GDM1 (cell line): ENCODE measurements around the gene CPB1.

Source experiments
- DNase-seq: peaks from one replicate; lab custom pipeline; 2025; lab: John Stamatoyannopoulos, UW

The CPB1 gene

DNA sequence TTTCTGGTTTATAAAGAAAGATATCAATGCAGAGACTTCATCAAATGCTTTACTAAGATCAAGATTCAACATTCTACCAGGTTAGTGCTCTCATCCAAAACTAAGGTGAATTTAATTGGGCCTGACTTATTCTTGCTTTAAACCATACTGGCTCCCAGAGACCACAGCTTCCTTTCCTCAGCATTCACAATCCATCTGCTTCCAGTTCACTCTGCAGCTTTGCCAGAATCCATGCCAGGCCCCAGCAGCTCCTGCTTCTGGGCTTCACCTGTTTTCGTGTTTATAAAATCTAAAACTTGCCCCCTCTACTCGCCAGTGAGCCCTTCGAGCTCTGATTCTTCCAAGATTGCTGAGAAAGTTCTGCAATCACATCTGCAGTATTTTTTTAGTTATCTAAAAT, 2.3 kb downstream of the CPB1 start:
- DNase-seq = no peak

DNA sequence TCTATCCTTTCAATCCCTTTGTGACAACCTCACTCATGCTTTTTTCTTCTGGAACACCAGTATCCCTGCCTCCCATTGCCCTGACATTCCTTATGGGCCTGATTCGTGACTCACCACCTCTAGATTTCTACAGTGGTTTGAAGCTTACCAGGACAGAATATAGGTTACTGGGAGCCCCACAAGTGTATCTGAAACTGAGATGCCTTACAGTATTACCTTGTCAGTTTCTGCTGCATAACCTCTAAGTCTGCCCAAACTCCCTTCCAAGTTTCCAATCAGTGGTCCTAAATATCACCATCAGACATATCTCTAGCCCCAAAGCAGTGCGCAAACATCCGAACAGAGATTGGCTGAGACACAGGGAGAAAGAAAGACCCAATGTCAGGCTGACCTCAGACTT, 5.6 kb downstream of the CPB1 start:
- no peak for DNase-seq

DNA sequence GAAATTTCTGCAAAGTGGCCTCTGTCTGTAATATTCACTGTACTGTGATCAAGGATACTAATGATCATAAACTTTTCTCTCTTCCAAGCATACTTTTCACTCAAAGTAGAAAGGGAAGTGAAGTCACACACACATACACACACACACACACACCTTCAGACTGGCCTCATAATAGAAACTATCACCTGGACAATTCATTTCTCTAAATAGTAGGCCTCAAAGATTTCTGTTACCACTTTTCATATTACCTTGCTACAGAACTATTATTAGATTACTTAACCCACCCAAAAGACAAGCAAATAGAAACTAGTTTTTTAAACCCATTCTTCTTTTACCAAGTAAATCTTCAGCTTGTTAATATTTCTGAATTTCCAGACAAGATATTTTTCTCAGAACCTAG, 12.2 kb downstream of the CPB1 start:
- DNase-seq = no peak

DNA sequence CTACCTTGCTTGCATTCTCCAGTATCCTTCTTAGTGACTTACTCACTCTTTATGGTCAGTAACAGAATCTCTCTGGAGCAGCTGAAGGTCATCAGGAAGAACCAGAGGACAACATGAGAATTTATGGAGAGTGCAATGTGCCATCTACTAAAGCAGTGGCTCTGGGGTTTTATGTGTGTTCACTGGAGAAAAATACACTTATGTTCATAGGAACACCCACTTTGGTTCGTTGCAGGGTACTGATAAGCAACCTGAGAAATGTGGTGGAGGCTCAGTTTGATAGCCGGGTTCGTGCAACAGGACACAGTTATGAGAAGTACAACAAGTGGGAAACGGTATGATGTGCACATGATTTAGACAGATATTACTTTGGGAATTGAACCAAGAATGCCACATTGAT, 12.8 kb downstream of the CPB1 start:
- no peak for DNase-seq

DNA sequence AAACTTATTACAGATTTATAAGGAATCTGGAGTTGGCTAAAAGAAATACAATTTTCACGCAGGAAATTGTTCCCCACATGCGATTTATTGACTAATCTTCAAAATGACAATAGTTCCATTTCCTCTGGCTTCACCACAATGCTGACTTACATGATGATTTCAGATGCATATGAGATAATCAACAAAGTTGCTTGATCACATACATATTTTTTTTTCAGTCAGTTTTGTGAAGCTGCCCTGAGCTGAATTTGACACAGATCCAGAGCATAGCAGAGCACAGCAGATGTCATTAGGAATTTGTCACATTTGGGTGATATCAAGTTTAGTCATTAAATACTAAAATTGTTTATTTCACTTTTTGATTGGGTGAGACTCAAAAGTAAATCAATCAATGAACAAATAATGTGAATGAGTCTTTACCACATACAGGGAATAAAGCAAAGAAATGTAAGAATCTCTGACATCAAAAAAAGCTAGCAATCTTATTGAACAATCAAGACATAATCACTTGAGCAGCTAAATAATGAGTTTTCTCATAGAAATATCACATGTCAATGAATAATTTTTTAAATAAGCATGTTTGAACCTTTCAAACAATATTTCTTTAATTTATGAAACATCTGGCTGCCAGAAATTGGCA, 18.3 kb downstream of the CPB1 start:
- DNase-seq = no peak

DNA sequence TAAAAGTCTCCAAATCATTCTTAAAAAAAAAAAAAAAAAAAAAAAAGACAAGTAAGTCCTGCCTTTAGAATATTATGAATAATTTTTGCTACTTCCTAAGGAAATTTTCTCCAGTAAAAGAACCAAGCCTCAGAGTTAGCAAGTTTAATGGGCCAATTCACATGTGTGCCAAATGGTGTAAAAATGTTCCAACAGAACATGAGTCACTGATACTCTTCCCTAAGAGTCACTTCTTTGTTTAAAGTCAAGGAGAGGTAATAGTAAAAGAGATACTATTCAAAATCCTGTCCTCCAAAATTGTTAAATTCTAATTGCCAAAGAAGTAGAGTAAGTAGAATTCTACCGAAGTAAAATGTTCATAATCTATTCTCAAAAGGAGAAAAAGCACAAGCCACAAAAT, 19.7 kb downstream of the CPB1 start:
- DNase-seq = no peak

DNA sequence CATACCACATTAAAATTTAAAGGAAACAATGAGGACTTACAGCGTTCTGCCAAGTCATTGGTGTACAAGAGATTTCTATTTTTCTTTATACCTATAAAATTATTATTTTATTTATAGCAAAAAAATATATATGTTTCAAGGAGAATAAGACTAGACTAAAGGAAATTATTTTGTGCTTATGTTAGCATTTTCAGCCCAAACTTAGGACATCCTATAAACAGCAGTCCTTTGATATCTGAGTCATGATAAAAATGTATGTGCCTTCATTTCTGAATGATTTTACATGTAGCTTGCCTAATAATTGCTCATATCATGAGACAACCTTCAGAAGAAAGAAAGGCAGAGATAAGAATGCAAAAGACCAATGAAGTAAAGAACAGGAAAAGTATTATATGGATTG, 20.8 kb downstream of the CPB1 start:
- no peak for DNase-seq

DNA sequence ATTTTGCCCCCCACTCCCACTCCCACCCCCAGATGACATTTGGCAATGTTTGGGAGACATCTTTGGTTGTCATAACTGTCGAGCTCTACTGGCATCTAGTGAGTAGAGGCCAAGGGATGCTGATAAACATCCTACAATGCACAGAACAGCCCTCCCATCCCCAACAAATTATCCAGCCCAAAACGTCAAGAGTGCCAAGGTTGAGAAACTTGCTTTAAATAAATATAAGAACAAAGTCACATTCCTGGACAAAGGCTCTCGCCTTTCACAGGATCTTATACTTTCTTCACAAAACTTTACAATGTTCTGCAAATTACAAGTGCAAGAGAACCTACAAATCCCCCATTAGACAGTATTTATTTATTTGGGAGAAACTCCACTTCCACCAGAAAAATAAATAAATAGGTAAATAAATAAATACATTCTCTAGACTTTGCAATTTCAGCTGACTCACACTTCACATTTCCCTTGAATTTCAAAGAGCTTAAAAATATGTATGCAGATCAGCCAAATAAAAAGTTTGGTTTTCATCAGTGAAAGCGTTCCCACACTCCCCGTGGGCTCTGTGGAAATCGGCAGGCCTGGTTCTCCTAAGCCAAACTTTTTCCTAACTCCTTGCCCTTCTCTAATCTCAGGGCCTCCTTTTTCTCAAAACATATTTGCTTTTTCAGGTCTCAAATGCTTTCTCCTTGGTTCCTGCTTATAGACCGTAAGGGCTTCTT, 24.8 kb downstream of the CPB1 start:
- no peak for DNase-seq

DNA sequence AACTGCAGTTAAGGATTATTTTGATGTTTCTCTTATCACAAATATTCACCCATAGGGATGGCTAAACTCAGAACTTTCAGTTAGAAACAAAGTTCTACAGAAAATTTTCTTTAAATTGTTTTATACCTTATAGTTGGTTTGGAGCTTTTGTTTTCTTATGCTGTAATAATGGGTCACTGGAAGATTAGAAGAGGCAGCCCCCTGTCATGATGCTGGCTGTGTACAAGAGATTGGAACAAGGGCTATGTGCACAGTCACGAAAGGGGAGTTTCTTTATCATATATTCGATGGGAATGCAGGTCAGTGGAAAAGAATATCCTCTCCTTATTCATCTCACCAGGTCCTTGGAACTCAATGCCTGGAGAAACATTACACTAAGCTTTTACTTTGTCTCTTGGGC, 25.5 kb downstream of the CPB1 start:
- no peak for DNase-seq

DNA sequence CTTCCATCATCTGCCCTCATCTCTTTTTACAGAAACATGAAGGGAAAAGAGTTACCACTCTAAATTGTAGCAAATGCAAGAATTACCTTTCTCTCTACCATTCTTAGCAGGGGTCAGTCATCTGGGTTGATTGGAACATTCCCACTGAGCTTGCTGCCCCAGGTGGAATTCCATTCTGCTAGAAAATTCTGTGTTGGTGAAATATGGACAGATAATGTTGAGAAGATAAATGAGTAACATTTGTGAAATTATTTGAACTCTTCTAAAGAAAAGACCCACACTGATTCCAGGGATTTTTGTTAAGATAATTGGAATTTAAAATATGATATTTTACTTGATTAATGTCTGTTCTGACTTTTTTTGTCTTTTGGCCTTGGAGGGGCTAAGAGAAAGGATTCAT, 26.4 kb downstream of the CPB1 start:
- no peak for DNase-seq

DNA sequence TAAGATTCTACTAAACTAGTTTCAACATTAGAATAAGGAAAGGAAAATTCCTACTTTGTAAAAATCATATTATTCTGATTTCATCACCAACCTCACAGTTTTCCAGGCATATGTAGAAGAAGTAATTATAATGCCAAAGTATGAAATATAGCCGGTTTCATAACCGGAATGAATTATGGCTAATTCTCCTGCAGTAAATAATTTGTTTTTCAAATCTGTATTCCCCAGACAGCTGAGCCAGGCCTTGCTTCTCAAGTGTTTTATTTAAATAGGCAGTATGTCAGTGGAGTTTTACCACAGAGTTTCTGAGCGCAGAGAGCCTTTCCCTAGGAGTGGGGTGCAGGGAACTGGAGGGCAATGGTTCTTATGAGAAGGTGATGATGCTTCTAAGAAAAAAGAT, 28.8 kb downstream of the CPB1 start:
- no peak for DNase-seq

DNA sequence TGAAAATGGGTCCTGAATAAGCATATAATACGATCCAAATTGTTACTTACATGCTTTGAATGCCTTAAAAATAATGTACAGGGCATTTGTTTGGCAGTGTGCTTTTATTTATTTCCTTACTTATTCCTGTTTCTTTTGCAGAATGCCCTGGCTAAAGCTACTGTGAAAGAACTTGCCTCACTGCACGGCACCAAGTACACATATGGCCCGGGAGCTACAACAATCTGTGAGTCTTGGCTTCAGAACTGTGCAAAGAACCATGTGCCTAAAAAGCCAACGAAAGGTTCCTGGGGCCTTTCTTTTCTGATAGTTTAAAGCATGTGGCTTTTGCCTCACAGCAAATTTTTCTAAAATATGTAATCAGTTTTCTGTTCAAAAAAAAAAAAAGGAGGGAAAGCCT, 29.7 kb downstream of the CPB1 start:
- no peak for DNase-seq

DNA sequence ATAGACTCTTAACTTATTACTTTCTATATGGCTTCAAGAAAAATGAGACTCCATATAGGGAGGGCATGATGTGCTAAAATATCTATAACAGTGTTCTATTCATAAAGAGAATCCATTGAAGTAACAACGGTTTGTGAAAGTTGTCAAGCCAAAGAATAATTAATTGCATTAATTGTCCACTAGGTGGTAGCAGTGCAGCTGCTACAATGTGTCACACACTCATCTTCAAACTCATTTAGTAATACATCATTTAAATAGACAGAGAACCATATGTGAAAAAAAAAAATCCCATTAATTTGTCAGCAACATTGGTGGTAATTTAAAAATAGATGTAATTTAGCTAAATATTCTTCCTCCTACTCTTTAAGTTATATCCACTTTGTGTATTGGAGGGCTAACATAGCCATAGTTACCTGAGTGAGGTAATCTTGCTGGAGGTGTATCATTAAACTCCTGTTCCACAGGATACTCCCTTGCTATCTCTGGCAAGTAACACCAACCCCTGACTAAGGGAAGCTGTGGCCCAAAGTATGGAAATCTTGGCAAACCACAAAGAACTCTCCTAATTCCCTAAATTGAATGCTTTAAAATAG, 33.8 kb downstream of the CPB1 start:
- DNase-seq = peak; percentile 8

DNA sequence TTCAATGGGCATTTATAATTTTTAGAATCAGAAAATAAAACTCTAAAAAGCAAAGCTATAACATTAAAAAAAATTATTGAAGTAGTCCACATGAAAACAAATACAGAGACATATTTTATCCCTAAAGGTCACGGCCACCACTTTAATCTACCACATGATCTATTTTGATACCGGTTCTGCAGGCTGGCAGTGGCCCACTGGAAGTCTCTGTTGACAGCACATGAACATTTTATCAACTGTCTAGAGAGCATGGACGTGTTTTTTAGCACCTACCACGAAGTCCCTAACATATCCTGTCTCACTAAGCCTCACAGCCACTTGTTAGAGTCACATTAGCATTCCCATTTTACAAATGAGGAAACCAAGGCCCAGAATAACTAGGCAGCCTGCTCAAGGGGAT, 35.7 kb downstream of the CPB1 start:
- DNase-seq = no peak

DNA sequence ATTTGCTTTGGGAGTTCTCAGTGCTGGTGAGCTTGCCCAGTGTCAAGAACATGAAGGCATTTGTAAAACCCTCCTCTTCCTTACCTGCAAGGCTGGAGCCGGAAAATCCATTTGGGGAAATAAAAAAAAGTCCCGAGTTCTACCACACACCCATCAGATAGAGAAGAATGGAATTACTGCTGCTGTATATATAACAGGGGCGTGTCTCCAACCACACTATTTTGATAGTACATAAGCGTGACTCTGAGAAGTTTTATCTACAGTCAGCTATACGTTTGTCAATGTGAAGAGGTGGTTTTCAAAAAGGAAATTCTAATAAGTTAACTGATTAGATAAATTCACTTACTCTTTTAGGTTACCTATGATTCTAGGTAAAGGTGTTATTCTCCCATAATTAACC, 36.2 kb downstream of the CPB1 start:
- no peak for DNase-seq

DNA sequence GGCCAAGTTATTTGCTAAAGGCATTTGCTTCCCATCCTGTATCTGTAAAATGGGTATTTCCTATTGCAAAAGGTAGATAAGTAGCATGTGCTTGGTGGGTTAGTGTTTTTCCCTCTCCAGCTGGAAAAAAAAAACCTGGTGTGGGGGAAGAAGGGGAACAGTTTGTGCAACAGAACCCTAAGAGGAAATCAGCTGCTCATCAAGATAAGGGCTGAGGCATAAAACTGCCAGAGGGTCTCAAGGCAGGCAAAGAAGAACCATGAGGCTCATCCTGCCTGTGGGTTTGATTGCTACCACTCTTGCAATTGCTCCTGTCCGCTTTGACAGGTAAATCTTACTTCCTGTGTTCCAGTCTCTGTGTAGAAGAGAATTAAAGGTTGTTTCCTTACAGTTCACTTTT, 37.4 kb downstream of the CPB1 start, which contains the start of gene CPA3:
CPA3 (plus strand) TSS at position 248 of the 400 bp plus-strand sequence; CDS start at position 260, 12 bp downstream.
- peak; percentile 55 for DNase-seq

DNA sequence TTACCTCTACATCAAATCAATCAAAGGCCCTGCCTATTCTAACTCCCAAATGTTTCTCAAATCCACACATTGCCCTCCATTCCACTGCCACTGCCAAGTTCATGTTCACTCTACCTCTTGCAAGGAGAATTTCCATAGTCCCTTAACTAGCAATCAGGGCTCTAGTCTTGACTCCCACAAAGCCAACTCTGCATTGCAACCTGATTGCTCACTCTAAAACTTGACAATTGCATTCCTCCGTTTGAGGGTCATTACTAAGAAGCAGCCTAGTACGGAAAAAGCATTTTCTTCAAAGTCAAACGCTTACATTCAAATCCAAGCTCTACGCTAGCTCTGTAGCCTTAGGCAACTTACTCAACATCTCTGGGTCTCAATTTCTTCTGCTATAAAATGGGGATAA, 38.6 kb downstream of the CPB1 start:
- no peak for DNase-seq

DNA sequence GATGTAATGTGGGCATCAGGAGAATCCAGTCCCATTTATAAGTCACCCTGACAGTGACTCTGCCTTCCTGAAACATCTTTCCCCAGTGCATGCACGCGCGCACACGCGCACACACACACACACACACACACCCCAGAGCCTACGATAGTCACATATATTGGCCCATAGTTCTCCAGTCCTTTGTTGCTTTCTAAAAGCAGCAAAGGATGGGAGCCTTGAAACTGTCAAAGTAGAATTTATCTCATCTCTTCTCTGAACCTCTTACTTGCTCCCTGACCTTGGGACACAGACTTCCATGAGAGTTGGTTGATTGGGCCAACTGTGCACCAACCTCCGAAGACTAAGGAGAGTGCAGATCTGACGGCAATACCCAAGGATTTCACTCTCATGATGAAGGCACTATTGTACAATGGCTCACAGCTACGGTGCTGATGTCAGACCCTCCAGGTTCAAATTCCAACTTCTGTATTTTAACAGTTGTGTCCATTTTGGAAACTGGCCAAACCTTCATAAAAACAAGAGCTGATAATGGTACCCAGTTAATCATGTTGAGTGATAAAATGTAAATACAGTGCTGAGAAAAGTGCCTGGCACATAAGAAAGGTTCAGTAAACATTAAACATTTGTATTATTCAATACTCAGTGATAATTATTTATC, 45.8 kb downstream of the CPB1 start:
- no peak for DNase-seq

DNA sequence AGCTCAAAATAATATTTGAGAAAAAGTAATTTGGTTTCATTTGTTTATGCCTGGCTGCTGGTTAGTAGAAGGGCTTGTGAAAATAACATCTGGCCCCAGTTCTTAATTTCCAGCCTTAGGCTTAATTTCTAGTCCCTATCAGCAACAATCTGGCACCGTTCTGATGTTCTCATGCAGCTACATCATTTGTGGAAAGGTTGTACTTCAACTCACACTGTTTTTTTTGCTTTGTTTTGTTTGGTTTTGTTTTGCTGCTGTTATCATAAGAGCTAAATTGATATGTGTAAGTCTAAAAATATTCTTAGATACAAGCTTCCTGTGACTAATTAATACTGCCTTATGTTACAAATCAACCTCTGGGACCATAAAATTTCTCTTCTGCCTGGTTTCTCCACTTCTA, 46.4 kb downstream of the CPB1 start:
- no peak for DNase-seq

DNA sequence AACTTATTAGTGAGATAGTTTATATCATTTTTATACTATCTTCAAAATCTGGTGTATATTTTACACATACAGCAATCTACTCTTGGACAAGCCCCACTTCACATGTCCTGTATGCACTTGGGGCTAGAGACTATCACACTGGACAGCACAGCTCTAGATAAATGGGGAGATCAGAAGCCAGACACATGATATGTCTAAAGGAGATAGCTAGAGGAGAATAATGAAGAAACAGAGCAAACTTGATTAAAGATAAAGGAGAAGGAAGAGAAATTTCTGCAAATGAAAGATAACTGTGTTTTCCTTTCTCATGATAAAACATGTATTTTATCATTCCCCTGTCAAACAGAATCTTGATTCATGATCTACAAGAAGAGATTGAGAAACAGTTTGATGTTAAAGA, 50.5 kb downstream of the CPB1 start:
- DNase-seq = no peak

DNA sequence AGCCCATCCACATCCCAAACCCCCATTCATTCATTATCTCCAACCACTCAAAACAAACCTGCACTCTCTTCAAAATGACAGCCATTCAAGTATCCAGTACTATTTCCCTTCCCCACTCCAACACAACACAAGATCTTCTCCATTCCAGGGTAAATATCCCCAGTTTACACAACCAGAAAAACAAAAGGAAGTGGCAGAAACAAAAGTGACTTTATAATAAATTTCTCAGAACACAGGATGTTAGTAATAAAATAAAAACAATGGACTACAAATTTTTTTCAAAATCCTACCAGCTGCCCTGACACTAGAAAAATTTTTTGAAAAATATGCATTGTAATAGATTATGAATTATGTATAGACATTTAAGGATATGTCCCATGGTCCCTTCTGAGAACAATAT, 51.6 kb downstream of the CPB1 start:
- no peak for DNase-seq

DNA sequence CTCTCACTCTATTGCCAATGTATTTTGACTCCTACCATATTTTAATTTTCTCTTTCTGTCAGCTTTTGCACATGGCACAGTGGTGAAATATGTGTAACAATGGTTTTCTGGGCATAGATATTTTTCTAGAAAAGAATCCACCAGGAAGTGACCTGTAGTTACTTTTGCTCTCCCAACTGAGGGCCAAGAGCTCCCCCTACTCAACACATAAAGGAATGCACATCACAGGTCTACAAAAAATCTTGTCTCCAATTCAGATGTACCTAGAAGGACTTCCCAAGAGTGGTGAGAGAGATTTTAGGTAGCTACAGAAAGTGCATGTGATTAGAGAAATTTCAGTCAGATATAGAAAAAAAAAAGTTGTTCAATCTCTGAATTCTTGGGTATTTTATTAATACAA, 53.1 kb downstream of the CPB1 start:
- DNase-seq = peak; percentile 3

DNA sequence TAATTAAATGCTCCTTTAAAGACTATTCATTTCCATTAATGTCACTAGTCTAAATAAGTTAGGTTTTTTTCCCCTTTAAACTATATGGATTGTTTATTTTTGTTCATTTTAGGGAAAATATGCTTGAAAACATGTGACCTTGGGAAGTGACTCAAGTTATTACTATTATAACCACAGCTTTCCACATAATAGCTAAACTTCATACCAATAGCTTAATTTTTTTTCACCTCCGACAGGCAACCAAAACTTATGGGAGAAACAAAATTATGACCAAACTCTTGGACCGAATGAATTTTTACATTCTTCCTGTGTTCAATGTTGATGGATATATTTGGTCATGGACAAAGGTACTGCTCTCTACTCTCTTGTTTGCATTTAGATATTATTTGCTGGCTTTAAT, 53.7 kb downstream of the CPB1 start:
- no peak for DNase-seq
